Measurements from ENCODE around the gene ADAM10. TPM values are rescaled to one million over a fixed set of nuclear protein-coding genes. Genes with fewer than 3 reads are reported as not detected.

ADAM10 gene
- total RNA-seq, 1 experiment from 2014 or later: 159 TPM

DNA sequence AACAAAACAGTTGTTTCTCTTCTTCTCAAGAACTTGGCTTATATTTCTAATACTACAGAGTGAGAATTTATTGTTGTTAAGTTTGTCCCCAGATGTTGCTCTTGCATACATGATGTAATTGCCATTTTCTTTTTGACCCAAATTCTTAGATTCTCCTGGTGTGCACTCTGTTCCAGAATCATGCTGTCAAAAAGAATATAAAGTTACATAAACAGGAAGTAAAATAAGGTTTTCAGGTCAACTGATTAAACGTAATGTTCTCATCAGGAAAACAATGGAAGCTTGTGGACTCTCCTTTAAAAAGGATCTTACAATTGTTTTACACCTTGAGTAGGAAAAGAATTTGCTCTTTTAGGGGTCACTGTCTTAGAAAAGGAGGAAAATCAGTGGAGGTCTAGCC, 121.8 kb downstream of the ADAM10 start:
- Histone ChIP-seq H3K23ac (ENCODE audit: insufficient read length, low read depth, low read length) (no peak overlapping the region), H2AK5ac (ENCODE audit: insufficient read length, low read length) (no peak overlapping the region), H2BK12ac (ENCODE audit: insufficient read length, low read depth, low read length) (no peak overlapping the region), H3K9ac (ENCODE audit: extremely low read depth, insufficient read length, low read length) (no peak overlapping the region), H3K79me2 (ENCODE audit: insufficient read depth, low read length) (no peaks in the 10 kb centered on the region), H3K27me3 (ENCODE audit: insufficient read depth, low read length) (no peaks in the 10 kb centered on the region), H3K79me1 (ENCODE audit: insufficient read depth, low read depth, low read length, poor library complexity, severe bottlenecking) (no peaks in the 10 kb centered on the region), H3T11ph (ENCODE audit: low read length) (no peak overlapping the region), H3K56ac (ENCODE audit: insufficient read length, low read depth, low read length) (no peak overlapping the region), H3K4me1 (ENCODE audit: insufficient read depth, low read length) (no peaks in the 10 kb centered on the region), H4K91ac (ENCODE audit: insufficient read length, low read depth, low read length) (no peak overlapping the region), H3K18ac (ENCODE audit: insufficient read length, low read depth, low read length) (no peak overlapping the region), H3K4ac (ENCODE audit: low read depth, low read length) (no peak overlapping the region), H2BK15ac (ENCODE audit: low read depth, low read length) (no peak overlapping the region), H2BK5ac (ENCODE audit: insufficient read length, low read length) (no peak overlapping the region), H4K20me1 (ENCODE audit: control insufficient read depth, insufficient read depth, insufficient read length) (no peaks in the 10 kb centered on the region), H4K8ac (replicated peaks; ENCODE audit: insufficient read length, low read depth, low read length) (no peak overlapping the region), H2AFZ (ENCODE audit: low read length) (no peak overlapping the region), H4K5ac (ENCODE audit: insufficient read length, low read depth, low read length) (no peak overlapping the region), H3K27ac (ENCODE audit: insufficient read length, low read depth, low read length) (no peak overlapping the region), H2BK20ac (ENCODE audit: low read depth, low read length, poor library complexity, severe bottlenecking) (no peak overlapping the region), H3K4me2 (ENCODE audit: insufficient read depth, insufficient read length, low read length) (no peak overlapping the region), H3K9me3 (ENCODE audit: control insufficient read depth, low read depth, low read length) (no peaks in the 10 kb centered on the region), H2BK120ac (ENCODE audit: low read depth, low read length, poor library complexity, severe bottlenecking) (no peak overlapping the region), H3K14ac (ENCODE audit: insufficient read depth, low read length) (no peak overlapping the region), H3K23me2 (ENCODE audit: insufficient read length, low read depth, low read length, poor library complexity, severe bottlenecking) (no peaks in the 10 kb centered on the region)
- no peak for DNase-seq
- Mint-ChIP-seq H3K4me1 (peaks cover 0 to 6% of the 10 kb centered on the region in 2 experiments; a peak in 1 of 4 replicates), H3K4me3 (no peak overlapping the region), H3K27me3 (ENCODE audit: low read depth) (no peaks in the 10 kb centered on the region), H3K9me3 (no peaks in the 10 kb centered on the region), H3K27ac (no peak overlapping the region), H3K36me3 (ENCODE audit: insufficient read depth in 1 of 3, low read depth in 3 of 3) (peaks cover 18 to 44% (median 42%) of the 10 kb centered on the region in 3 experiments)
- no CpG with 5 or more reads among the region's 1 CpG for WGBS (ENCODE audit: extremely low coverage, insufficient read length, low lambda C conversion rate)
- TF ChIP-seq, protein P1, sequence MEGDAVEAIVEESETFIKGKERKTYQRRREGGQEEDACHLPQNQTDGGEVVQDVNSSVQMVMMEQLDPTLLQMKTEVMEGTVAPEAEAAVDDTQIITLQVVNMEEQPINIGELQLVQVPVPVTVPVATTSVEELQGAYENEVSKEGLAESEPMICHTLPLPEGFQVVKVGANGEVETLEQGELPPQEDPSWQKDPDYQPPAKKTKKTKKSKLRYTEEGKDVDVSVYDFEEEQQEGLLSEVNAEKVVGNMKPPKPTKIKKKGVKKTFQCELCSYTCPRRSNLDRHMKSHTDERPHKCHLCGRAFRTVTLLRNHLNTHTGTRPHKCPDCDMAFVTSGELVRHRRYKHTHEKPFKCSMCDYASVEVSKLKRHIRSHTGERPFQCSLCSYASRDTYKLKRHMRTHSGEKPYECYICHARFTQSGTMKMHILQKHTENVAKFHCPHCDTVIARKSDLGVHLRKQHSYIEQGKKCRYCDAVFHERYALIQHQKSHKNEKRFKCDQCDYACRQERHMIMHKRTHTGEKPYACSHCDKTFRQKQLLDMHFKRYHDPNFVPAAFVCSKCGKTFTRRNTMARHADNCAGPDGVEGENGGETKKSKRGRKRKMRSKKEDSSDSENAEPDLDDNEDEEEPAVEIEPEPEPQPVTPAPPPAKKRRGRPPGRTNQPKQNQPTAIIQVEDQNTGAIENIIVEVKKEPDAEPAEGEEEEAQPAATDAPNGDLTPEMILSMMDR (conservative IDR thresholded peaks at IDR 0.05): no peak

Data from H9 (cell line).